Panc1 (cell line): ENCODE measurements around the gene ATG13.

Source experiments
- POLR2AphosphoS5 ChIP-seq: IDR thresholded peaks from 2 replicates; pipeline ENCODE4 v1.6.1; 2012; ENCODE audit warnings: mild to moderate bottlenecking, low read depth, low read length, moderate library complexity
- REST ChIP-seq, 2 experiments: IDR thresholded peaks; 2 replicates each; pipeline ENCODE4 v1.6.1; 2011 to 2012; ENCODE audit warnings: low read depth in 2 of 2, control low read depth in 1 of 2, low read length in 1 of 2, mild to moderate bottlenecking in 1 of 2, moderate library complexity in 1 of 2; ENCODE audit not compliant: insufficient read depth in 1 of 2
- SIN3A ChIP-seq: IDR thresholded peaks from 2 replicates; pipeline ENCODE4 v1.6.1; 2012; ENCODE audit warnings: low read depth, mild to moderate bottlenecking, low read length, moderate library complexity, borderline replicate concordance; ENCODE audit not compliant: insufficient read depth
- TF ChIP-seq, protein P1 (sequence below): fragments of 450-650 bp; IDR thresholded peaks from 2 replicates; pipeline ENCODE4 v1.5.1; 2017; ENCODE audit warnings: mild to moderate bottlenecking

- TF ChIP-seq POLR2AphosphoS5: no peak
- TF ChIP-seq, protein P1, sequence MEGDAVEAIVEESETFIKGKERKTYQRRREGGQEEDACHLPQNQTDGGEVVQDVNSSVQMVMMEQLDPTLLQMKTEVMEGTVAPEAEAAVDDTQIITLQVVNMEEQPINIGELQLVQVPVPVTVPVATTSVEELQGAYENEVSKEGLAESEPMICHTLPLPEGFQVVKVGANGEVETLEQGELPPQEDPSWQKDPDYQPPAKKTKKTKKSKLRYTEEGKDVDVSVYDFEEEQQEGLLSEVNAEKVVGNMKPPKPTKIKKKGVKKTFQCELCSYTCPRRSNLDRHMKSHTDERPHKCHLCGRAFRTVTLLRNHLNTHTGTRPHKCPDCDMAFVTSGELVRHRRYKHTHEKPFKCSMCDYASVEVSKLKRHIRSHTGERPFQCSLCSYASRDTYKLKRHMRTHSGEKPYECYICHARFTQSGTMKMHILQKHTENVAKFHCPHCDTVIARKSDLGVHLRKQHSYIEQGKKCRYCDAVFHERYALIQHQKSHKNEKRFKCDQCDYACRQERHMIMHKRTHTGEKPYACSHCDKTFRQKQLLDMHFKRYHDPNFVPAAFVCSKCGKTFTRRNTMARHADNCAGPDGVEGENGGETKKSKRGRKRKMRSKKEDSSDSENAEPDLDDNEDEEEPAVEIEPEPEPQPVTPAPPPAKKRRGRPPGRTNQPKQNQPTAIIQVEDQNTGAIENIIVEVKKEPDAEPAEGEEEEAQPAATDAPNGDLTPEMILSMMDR: no peak
- no peak for TF ChIP-seq SIN3A
- TF ChIP-seq REST (IDR thresholded peaks at IDR 0.05; ENCODE audit: insufficient read depth in 1 of 2, low read depth in 2 of 2, low read length in 1 of 2): no peak
Observed at GRCh38 chr11:46588131-46588530, 29.2 kb upstream of the ATG13 start.
